K562 (cell line): ENCODE measurements around the gene LARP6. TPM values are rescaled to one million over a fixed set of nuclear protein-coding genes. Genes with fewer than 3 reads are reported as not detected.

Experiments used
- ATAC-seq: fragments of 200-7000 bp; cut with Tn5 transposase; 3 replicates; pipeline ENCODE4 v1.9.1; 2020; ENCODE audit warnings: moderate library complexity
- BruUV-seq: library from RNA; stranded (reverse); fragments of 400-500 nt; replicated peaks from 2 replicates; lab custom pipeline; 2021; lab: Mats Ljungman, UMichigan
- CTCF ChIA-PET: fragments of 300-600 bp; formaldehyde crosslinking; extraction: SDS; loops from one replicate; lab custom pipeline; 2021; ENCODE audit warnings: low intra/inter-chr PET ratio; lab: Yijun Ruan, JAX
- POLR2A ChIA-PET: fragments of 300-600, 350-650 bp; sonication (Branson Sonifier 250); formaldehyde crosslinking; extraction: SDS; loops from one replicate; lab custom pipeline; 2021; ENCODE audit warnings: antibody characterized with exemption, inconsistent platforms; lab: Yijun Ruan, JAX
- DNase-seq, 4 experiments: peaks; one replicate each; pipeline versions ENCODE4 v3.0.0 to v3.0.0-alpha.2; 2011 to 2018; ENCODE audit warnings: low spot score in 3 of 4, mixed read lengths in 3 of 4; ENCODE audit errors: extremely low read depth in 1 of 4
- FAIRE-seq: peaks from 2 replicates; lab custom pipeline; 2011; peaks lifted over from hg19 to GRCh38; lab: Jason Lieb, UNC
- H2AFZ ChIP-seq: 2 replicates; pipeline ENCODE4 v1.6.0; 2011; ENCODE audit warnings: low read depth, low read length, control low read depth, inconsistent platforms
- H3K27ac ChIP-seq: fragments of 200-600 bp; 3 replicates; pipeline ENCODE4 v1.8.0; 2011; ENCODE audit warnings: low read depth, mild to moderate bottlenecking, control low read depth, inconsistent platforms, low read length, moderate library complexity, mixed read lengths; ENCODE audit errors: extremely low read depth
- H3K27me3 ChIP-seq, 2 experiments: fragments of 300-600 bp in 1 of 2; 2 replicates in 1 of 2; 3 replicates in 1 of 2; pipeline versions ENCODE4 v1.6.0 to v1.8.0; 2011; ENCODE audit warnings: inconsistent platforms in 2 of 2, low read length in 2 of 2, mild to moderate bottlenecking in 1 of 2, mixed read lengths in 1 of 2, moderate library complexity in 1 of 2; ENCODE audit not compliant: control insufficient read depth in 2 of 2, insufficient read depth in 2 of 2
- H3K36me3 ChIP-seq: fragments of 300-600 bp; 3 replicates; pipeline ENCODE4 v1.8.0; 2011; ENCODE audit warnings: mild to moderate bottlenecking, low read length, inconsistent platforms; ENCODE audit not compliant: control insufficient read depth, insufficient read depth
- H3K4me1 ChIP-seq, 2 experiments: fragments of 200-600 bp in 1 of 2; replicated peaks in 1 of 2; 2 replicates in 1 of 2; 3 replicates in 1 of 2; pipeline versions ENCODE4 v1.5.1 to v1.8.0; 2011; ENCODE audit warnings: inconsistent platforms in 2 of 2, low read length in 2 of 2, mild to moderate bottlenecking in 1 of 2, mixed read lengths in 1 of 2, moderate library complexity in 1 of 2; ENCODE audit not compliant: control insufficient read depth in 2 of 2, insufficient read depth in 2 of 2
- H3K4me2 ChIP-seq: 2 replicates; pipeline ENCODE4 v1.6.1; 2011; ENCODE audit warnings: low read length, control low read depth, inconsistent platforms, mixed read lengths; ENCODE audit not compliant: insufficient read depth
- H3K4me3 ChIP-seq: fragments of 200-600 bp; sonication (generic), shearing (Covaris generic); 2 replicates; pipeline ENCODE4 v1.5.1; 2016; ENCODE audit warnings: control low read depth, inconsistent platforms
- H3K79me2 ChIP-seq: fragments of 200-600 bp; 3 replicates; pipeline ENCODE4 v1.8.0; 2011; ENCODE audit warnings: low read length, inconsistent platforms; ENCODE audit not compliant: control insufficient read depth, insufficient read depth
- H3K9ac ChIP-seq, 2 experiments: 2 replicates each; pipeline versions ENCODE4 v1.6.0 to v1.6.1; 2011; ENCODE audit warnings: low read depth in 2 of 2, low read length in 2 of 2, control low read depth in 1 of 2, inconsistent platforms in 1 of 2, mild to moderate bottlenecking in 1 of 2, mixed read lengths in 1 of 2; ENCODE audit not compliant: insufficient read depth in 1 of 2
- H3K9me1 ChIP-seq: one replicate; pipeline ENCODE4 v1.6.0; 2011; ENCODE audit warnings: inconsistent platforms, mild to moderate bottlenecking, low read length, moderate library complexity; ENCODE audit not compliant: control insufficient read depth, insufficient read depth
- H3K9me3 ChIP-seq: replicated peaks from 2 replicates; pipeline ENCODE4 v1.5.1; 2011; ENCODE audit warnings: low read depth, low read length, inconsistent platforms; ENCODE audit not compliant: control insufficient read depth, insufficient read depth
- H4K20me1 ChIP-seq: replicated peaks from 2 replicates; pipeline ENCODE4 v1.6.1; 2011; ENCODE audit warnings: low read length, inconsistent platforms, mixed read lengths; ENCODE audit not compliant: control insufficient read depth, insufficient read depth
- ADNP ChIP-seq: fragments of 200-800 bp; sonication (Bioruptor generic); IDR thresholded peaks from 2 replicates; pipeline ENCODE4 v1.6.1; 2016; ENCODE audit warnings: missing genetic modification characterization, missing compliant biosample characterization
- EGR1 ChIP-seq: fragments of 450-650 bp; conservative IDR thresholded peaks from 2 replicates; pipeline ENCODE4 v1.6.1; 2017; ENCODE audit warnings: mild to moderate bottlenecking
- ELF4 ChIP-seq: fragments of 450-650 bp; formaldehyde crosslinking; IDR thresholded peaks from 2 replicates; pipeline ENCODE4 v1.4.0; 2022; ENCODE audit warnings: missing genetic modification characterization
- MCM2 ChIP-seq: fragments of 450-650 bp; IDR thresholded peaks from 2 replicates; pipeline ENCODE4 v1.6.1; 2017; ENCODE audit warnings: low read depth, mild to moderate bottlenecking
- MCM5 ChIP-seq: fragments of 450-650 bp; IDR thresholded peaks from 2 replicates; pipeline ENCODE4 v1.6.1; 2016; ENCODE audit warnings: low read depth
- NR2C1 ChIP-seq, 2 experiments: fragments of 450-650 bp; IDR thresholded peaks; 2 replicates each; pipeline ENCODE4 v1.6.1; 2017; ENCODE audit warnings: mild to moderate bottlenecking in 2 of 2, antibody characterized with exemption in 1 of 2, inconsistent platforms in 1 of 2, missing compliant biosample characterization in 1 of 2, missing genetic modification characterization in 1 of 2
- SRF ChIP-seq, 2 experiments: fragments of 250-450, 450-650 bp in 1 of 2; sonication (Bioruptor Pico) in 1 of 2; sonication (generic) in 1 of 2; formaldehyde crosslinking; IDR thresholded peaks; 2 replicates each; pipeline versions ENCODE4 v1.5.0 to v1.5.1; 2020 to 2022; ENCODE audit warnings: mild to moderate bottlenecking in 1 of 2, missing genetic modification reagents in 1 of 2
- SUPT5H ChIP-seq: fragments of 450-650 bp; IDR thresholded peaks from 2 replicates; pipeline ENCODE4 v1.6.1; 2016
- TOE1 ChIP-seq, 2 experiments: fragments of 450-650 bp in 1 of 2; sonication (generic) in 1 of 2; formaldehyde crosslinking in 1 of 2; IDR thresholded peaks; 2 replicates each; pipeline versions ENCODE4 v1.7.1 to v1.8.0; 2016 to 2022; ENCODE audit warnings: borderline replicate concordance in 2 of 2, mild to moderate bottlenecking in 2 of 2, antibody characterized with exemption in 1 of 2, inconsistent platforms in 1 of 2, low read depth in 1 of 2, missing genetic modification reagents in 1 of 2, moderate library complexity in 1 of 2
- ZKSCAN3 ChIP-seq: fragments of 250-450 bp; sonication (Bioruptor Pico); IDR thresholded peaks from 2 replicates; pipeline ENCODE4 v1.4.0; 2020
- ZNF583 ChIP-seq: fragments of 250-450 bp; sonication (Bioruptor Pico); IDR thresholded peaks from 2 replicates; pipeline ENCODE4 v1.4.0; 2020
- ZNF584 ChIP-seq: fragments of 200-800 bp; sonication (Bioruptor generic); IDR thresholded peaks from 2 replicates; pipeline ENCODE4 v1.6.1; 2016; ENCODE audit warnings: low read depth, mild to moderate bottlenecking, missing genetic modification characterization, missing compliant biosample characterization
- ZNF696 ChIP-seq: fragments of 250-450 bp; sonication (Bioruptor Pico); conservative IDR thresholded peaks from 2 replicates; pipeline ENCODE4 v1.4.0; 2020; ENCODE audit warnings: mild to moderate bottlenecking, moderate library complexity
- ZZZ3 ChIP-seq: fragments of 450-650 bp; IDR thresholded peaks from 2 replicates; pipeline ENCODE4 v1.6.1; 2016; ENCODE audit warnings: antibody characterized with exemption, mild to moderate bottlenecking, moderate library complexity
- WGBS: fragments of 100-300 bp; shearing (Covaris generic); methylation state at CpG from one replicate; pipeline ENCODE4 v1.1.6; 2016; ENCODE audit warnings: low coverage, mixed read lengths; ENCODE audit not compliant: insufficient coverage; ENCODE audit errors: missing lambda C conversion rate; 5-methylcytosine and 5-hydroxymethylcytosine counted together
- in situ Hi-C: fragments of 300-500 bp; cut with MboI; formaldehyde crosslinking; loops from 4 replicates; pipeline ENCODE4 v1.15.0; 2018; ENCODE audit warnings: inconsistent platforms, mixed read lengths
- intact Hi-C: fragments of 100-400 bp; cut with micrococcal nuclease; formaldehyde crosslinking; loops from 2 replicates; pipeline ENCODE4 v1.14.2; 2022
- polyA plus RNA-seq, 8 experiments: library from polyadenylated mRNA; depleted of rRNA in 4 of 8; stranded (reverse) in 5 of 8; unstranded in 3 of 8; fragments of >200 nt; fragmentation: Nextera tagmentation in 2 of 8; fragmentation: Illumina TruSeq in 1 of 8; extraction: Ambion mirVana in 2 of 8; extraction: Trizol in 1 of 8; gene quantifications; 2 replicates each; pipeline versions ENCODE4 v1.2.1 to v1.2.3, GENCODE V29; 2011 to 2014; ENCODE audit warnings: inconsistent platforms in 1 of 8, missing spikeins in 1 of 8
- total RNA-seq, 7 experiments: library from RNA; depleted of rRNA in 6 of 7; stranded (reverse); fragments of >200 nt in 6 of 7; fragmentation: Illumina TruSeq in 2 of 7; extraction: Trizol in 2 of 7; gene quantifications; 2 replicates each; pipeline versions ENCODE4 v1.2.1 to v1.2.3, GENCODE V29; 2011 to 2021; ENCODE audit warnings: low replicate concordance in 1 of 7
- TF ChIP-seq, protein P1 (sequence below): fragments of 450-650 bp; IDR thresholded peaks from 2 replicates; pipeline ENCODE4 v1.6.1; 2018; ENCODE audit not compliant: partially characterized antibody
- TF ChIP-seq, protein P2 (sequence below): sonication (generic); formaldehyde crosslinking; IDR thresholded peaks from 2 replicates; pipeline ENCODE4 v1.8.0; 2022; ENCODE audit warnings: mild to moderate bottlenecking, missing genetic modification reagents
- TF ChIP-seq, protein P3 (sequence below): fragments of 250-450 bp; sonication (Bioruptor Pico); IDR thresholded peaks from 2 replicates; pipeline ENCODE4 v1.8.0; 2022; ENCODE audit warnings: inconsistent platforms

Gene LARP6
- total and polyA plus RNA-seq, 9 of the 15 experiments (the other 6 are each of a cell fraction or from before 2014, with no cell fraction given): not detected

DNA sequence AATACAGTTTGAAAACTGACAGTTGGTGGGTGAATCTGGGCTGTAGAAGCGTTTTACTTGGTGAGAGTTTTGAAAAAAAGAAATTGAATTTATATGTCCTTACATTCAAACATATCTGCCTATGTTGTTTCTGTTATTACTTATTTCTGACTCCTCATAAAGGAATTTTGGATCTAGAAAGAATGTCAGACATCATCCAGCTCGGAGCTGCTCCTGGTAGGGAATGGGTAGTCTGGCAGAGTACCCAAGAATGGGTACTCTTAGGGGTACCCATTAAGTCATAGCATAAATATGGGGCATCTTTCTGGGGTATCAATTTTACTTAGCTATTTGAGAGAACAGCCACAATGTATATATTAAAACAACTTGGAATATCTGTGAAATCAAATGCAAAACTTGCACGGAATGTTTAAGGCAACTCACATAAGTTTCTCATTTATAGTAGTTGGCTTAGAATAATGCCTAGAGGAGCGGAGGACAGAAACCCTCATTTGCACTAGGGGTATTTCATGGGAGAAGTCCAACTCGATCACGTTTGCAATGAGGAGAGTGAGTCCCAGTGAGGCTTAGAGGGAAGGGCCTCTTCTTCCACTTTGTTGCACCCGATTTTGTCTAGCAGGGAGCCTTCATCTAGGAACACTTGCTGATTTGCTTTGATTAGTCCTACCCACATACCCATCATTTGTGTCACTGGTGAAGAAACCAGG is 2.4 kb upstream of the LARP6 start:
- DNase-seq: no peak
- Histone ChIP-seq H3K4me2 (no peak overlapping the region), H3K36me3 (no peaks in the 10 kb centered on the region), H3K27me3 (peaks cover 2 to 8% of the 10 kb centered on the region in 2 experiments; a peak in 3 of 5 replicates), H3K4me3 (no peak overlapping the region), H4K20me1 (no peaks in the 10 kb centered on the region), H3K27ac (no peak overlapping the region), H3K9me1 (no peaks in the 10 kb centered on the region), H3K79me2 (no peaks in the 10 kb centered on the region), H3K9me3 (no peaks in the 10 kb centered on the region), H3K9ac (no peak overlapping the region), H3K4me1 (no peaks in the 10 kb centered on the region; a peak in 1 of 5 replicates), H2AFZ (no peak overlapping the region)
- intact Hi-C loops: no loop called here
- no TSS peak for BruUV-seq
- WGBS: 2% methylated on average over 7 of the region's 7 CpGs
- ChIA-PET CTCF (no interaction called here), POLR2A (no interaction called here)
- ATAC-seq: no peak
- no peak for FAIRE-seq
- in situ Hi-C loops: no loop called here
- no peak for TF ChIP-seq ZNF583
- TF ChIP-seq, protein P1, sequence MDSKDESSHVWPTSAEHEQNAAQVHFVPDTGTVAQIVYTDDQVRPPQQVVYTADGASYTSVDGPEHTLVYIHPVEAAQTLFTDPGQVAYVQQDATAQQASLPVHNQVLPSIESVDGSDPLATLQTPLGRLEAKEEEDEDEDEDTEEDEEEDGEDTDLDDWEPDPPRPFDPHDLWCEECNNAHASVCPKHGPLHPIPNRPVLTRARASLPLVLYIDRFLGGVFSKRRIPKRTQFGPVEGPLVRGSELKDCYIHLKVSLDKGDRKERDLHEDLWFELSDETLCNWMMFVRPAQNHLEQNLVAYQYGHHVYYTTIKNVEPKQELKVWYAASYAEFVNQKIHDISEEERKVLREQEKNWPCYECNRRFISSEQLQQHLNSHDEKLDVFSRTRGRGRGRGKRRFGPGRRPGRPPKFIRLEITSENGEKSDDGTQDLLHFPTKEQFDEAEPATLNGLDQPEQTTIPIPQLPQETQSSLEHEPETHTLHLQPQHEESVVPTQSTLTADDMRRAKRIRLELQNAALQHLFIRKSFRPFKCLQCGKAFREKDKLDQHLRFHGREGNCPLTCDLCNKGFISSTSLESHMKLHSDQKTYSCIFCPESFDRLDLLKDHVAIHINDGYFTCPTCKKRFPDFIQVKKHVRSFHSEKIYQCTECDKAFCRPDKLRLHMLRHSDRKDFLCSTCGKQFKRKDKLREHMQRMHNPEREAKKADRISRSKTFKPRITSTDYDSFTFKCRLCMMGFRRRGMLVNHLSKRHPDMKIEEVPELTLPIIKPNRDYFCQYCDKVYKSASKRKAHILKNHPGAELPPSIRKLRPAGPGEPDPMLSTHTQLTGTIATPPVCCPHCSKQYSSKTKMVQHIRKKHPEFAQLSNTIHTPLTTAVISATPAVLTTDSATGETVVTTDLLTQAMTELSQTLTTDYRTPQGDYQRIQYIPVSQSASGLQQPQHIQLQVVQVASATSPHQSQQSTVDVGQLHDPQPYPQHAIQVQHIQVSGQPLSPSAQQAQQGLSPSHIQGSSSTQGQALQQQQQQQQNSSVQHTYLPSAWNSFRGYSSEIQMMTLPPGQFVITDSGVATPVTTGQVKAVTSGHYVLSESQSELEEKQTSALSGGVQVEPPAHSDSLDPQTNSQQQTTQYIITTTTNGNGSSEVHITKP: no peak
- no peak for TF ChIP-seq ZNF696
- no peak for TF ChIP-seq SRF (CRISPR knock-in tag; IDR thresholded peaks at IDR 0.05)
- TF ChIP-seq ZKSCAN3 (CRISPR knock-in tag): no peak
- TF ChIP-seq ADNP (tag): no peak
- no peak for TF ChIP-seq ZNF584 (CRISPR knock-in tag)
- TF ChIP-seq SUPT5H: no peak
- TF ChIP-seq ZZZ3: no peak
- no peak for TF ChIP-seq NR2C1 (IDR thresholded peaks at IDR 0.05)
- TF ChIP-seq NR2C1 (tag; IDR thresholded peaks at IDR 0.05): no peak
- TF ChIP-seq, protein P2, sequence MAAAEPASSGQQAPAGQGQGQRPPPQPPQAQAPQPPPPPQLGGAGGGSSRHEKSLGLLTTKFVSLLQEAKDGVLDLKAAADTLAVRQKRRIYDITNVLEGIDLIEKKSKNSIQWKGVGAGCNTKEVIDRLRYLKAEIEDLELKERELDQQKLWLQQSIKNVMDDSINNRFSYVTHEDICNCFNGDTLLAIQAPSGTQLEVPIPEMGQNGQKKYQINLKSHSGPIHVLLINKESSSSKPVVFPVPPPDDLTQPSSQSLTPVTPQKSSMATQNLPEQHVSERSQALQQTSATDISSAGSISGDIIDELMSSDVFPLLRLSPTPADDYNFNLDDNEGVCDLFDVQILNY (CRISPR knock-in tag): no peak
- TF ChIP-seq MCM5: no peak
- no peak for TF ChIP-seq TOE1 (IDR thresholded peaks at IDR 0.05; ENCODE audit: borderline replicate concordance)
- no peak for TF ChIP-seq TOE1 (CRISPR knock-in tag; IDR thresholded peaks at IDR 0.05; ENCODE audit: borderline replicate concordance, low read depth)
- TF ChIP-seq, protein P3, sequence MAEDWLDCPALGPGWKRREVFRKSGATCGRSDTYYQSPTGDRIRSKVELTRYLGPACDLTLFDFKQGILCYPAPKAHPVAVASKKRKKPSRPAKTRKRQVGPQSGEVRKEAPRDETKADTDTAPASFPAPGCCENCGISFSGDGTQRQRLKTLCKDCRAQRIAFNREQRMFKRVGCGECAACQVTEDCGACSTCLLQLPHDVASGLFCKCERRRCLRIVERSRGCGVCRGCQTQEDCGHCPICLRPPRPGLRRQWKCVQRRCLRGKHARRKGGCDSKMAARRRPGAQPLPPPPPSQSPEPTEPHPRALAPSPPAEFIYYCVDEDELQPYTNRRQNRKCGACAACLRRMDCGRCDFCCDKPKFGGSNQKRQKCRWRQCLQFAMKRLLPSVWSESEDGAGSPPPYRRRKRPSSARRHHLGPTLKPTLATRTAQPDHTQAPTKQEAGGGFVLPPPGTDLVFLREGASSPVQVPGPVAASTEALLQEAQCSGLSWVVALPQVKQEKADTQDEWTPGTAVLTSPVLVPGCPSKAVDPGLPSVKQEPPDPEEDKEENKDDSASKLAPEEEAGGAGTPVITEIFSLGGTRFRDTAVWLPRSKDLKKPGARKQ: no peak
- TF ChIP-seq ELF4 (CRISPR knock-in tag): no peak
- TF ChIP-seq EGR1: no peak
- TF ChIP-seq MCM2: no peak
